Measurements from ENCODE around the gene TRIM27.
"Not testable (repeated sequence)": the region's sequence is repeated elsewhere in the genome, so short reads cannot be mapped to it uniquely, and the experiment has no call there.

Gene TRIM27

GRCh38 chr6:28943223-28943556 lies 19.4 kb upstream of the TRIM27 start:
- no peak for DNase-seq (ENCODE audit: low read depth in 2 of 2)

- DNase-seq (ENCODE audit: low read depth in 2 of 2), result no peak
Observed at GRCh38 chr6:28941684-28942448, 18.1 kb upstream of the TRIM27 start.

- peak; percentile 51 to 53 for DNase-seq (ENCODE audit: low read depth in 2 of 2)
Observed at GRCh38 chr6:28940858-28941683, 17.3 kb upstream of the TRIM27 start.

- DNase-seq (ENCODE audit: low read depth in 2 of 2), result no peak
Observed at GRCh38 chr6:28940294-28940857, 16.6 kb upstream of the TRIM27 start.

GRCh38 chr6:28933069-28933468 lies 9.3 kb upstream of the TRIM27 start:
- no peak for DNase-seq (ENCODE audit: low read depth in 2 of 2)

- no peak for DNase-seq (ENCODE audit: low read depth in 2 of 2)
Observed at GRCh38 chr6:28929887-28930620, 6.3 kb upstream of the TRIM27 start.

GRCh38 chr6:28929339-28929738 lies 5.6 kb upstream of the TRIM27 start:
- DNase-seq (ENCODE audit: low read depth in 2 of 2), result not testable (repeated sequence)

GRCh38 chr6:28927846-28928245 lies 4.1 kb upstream of the TRIM27 start:
- DNase-seq (ENCODE audit: low read depth in 2 of 2), result no peak

GRCh38 chr6:28922821-28923317 lies 916 bp downstream of the TRIM27 start:
- DNase-seq (ENCODE audit: low read depth in 2 of 2), result peak in 1 of 2 donors; percentile 26

- no peak for DNase-seq (ENCODE audit: low read depth in 2 of 2)
Observed at GRCh38 chr6:28922004-28922820, 1.6 kb downstream of the TRIM27 start.

GRCh38 chr6:28920281-28920680 lies 3.5 kb downstream of the TRIM27 start:
- no peak for DNase-seq (ENCODE audit: low read depth in 2 of 2)

- no peak for DNase-seq (ENCODE audit: low read depth in 2 of 2)
Observed at GRCh38 chr6:28914941-28915340, 8.8 kb downstream of the TRIM27 start.

- DNase-seq (ENCODE audit: low read depth in 2 of 2), result no peak
Observed at GRCh38 chr6:28910901-28911690, 12.7 kb downstream of the TRIM27 start.

GRCh38 chr6:28907394-28907793 lies 16.4 kb downstream of the TRIM27 start:
- no peak for DNase-seq (ENCODE audit: low read depth in 2 of 2)

- DNase-seq (ENCODE audit: low read depth in 2 of 2), result no peak
Observed at GRCh38 chr6:28906669-28907068, 17.1 kb downstream of the TRIM27 start.

GRCh38 chr6:28903686-28904085 lies 20.1 kb downstream of the TRIM27 start:
- DNase-seq (ENCODE audit: low read depth in 2 of 2), result no peak

- no peak for DNase-seq (ENCODE audit: low read depth in 2 of 2)
Observed at GRCh38 chr6:28901831-28902230, 22.0 kb downstream of the TRIM27 start.

- DNase-seq (ENCODE audit: low read depth in 2 of 2), result no peak
Observed at GRCh38 chr6:28900577-28901256, 23.1 kb downstream of the TRIM27 start.

GRCh38 chr6:28898710-28898965 lies 25.1 kb downstream of the TRIM27 start:
- no peak for DNase-seq (ENCODE audit: low read depth in 2 of 2)

- no peak for DNase-seq (ENCODE audit: low read depth in 2 of 2)
Observed at GRCh38 chr6:28897369-28897745, 26.4 kb downstream of the TRIM27 start.

All from stimulated activated CD8-positive, alpha-beta memory T cell treated with anti-CD3 and anti-CD28 coated beads, Interleukin-15, amount 100 ng/mL, for 48 hours (primary cell).